HEK293 (cell line): ENCODE results near the gene SERGEF.

Source experiments
- CTCF ChIA-PET: fragments of 350-600 bp; formaldehyde crosslinking; extraction: SDS; loops from one replicate; lab custom pipeline; 2021; ENCODE audit warnings: antibody characterized with exemption; lab: Yijun Ruan, JAX
- POLR2A ChIA-PET: fragments of 300-600 bp; formaldehyde crosslinking; extraction: SDS; loops from one replicate; lab custom pipeline; 2020; ENCODE audit warnings: antibody characterized with exemption, inconsistent platforms; lab: Yijun Ruan, JAX
- H3K27ac ChIP-seq: fragments of 200-500 bp; sonication (Bioruptor generic); 2 replicates; pipeline ENCODE4 v1.5.1; 2014; ENCODE audit warnings: low read depth, low read length, control low read depth, inconsistent platforms; ENCODE audit errors: extremely low read depth
- H3K36me3 ChIP-seq, 2 experiments: fragments of 200-500 bp in 1 of 2; sonication (Bioruptor generic) in 1 of 2; 1 replicate in 1 of 2; 2 replicates in 1 of 2; pipeline ENCODE4 v1.5.1; 2014 to 2017; ENCODE audit warnings: inconsistent platforms in 2 of 2, low read length in 2 of 2; ENCODE audit not compliant: control insufficient read depth in 2 of 2, insufficient read depth in 1 of 2
- H3K4me1 ChIP-seq: fragments of 200-500 bp; sonication (Bioruptor generic); 2 replicates; pipeline ENCODE4 v1.5.1; 2014; ENCODE audit warnings: mild to moderate bottlenecking, low read length, inconsistent platforms; ENCODE audit not compliant: control insufficient read depth, insufficient read depth
- H3K4me3 ChIP-seq: 2 replicates; pipeline ENCODE4 v1.5.1; 2011; ENCODE audit warnings: low read depth, mild to moderate bottlenecking, control low read depth, low read length, moderate library complexity
- H3K9me3 ChIP-seq: fragments of 200-500 bp; sonication (Bioruptor generic); 2 replicates; pipeline ENCODE4 v1.5.1; 2014; ENCODE audit warnings: low read depth, low read length, inconsistent platforms; ENCODE audit not compliant: control insufficient read depth, insufficient read depth
- BCL11A ChIP-seq: fragments of 450-650 bp; formaldehyde crosslinking; IDR thresholded peaks from 2 replicates; pipeline ENCODE4 v1.5.1; 2016; ENCODE audit warnings: low read depth, missing biosample characterization, missing genetic modification characterization
- GLIS2 ChIP-seq: fragments of 450-650 bp; formaldehyde crosslinking; IDR thresholded peaks from 2 replicates; pipeline ENCODE4 v1.5.1; 2016; ENCODE audit warnings: missing biosample characterization, missing genetic modification characterization
- IKZF3 ChIP-seq: fragments of 450-650 bp; IDR thresholded peaks from 2 replicates; pipeline ENCODE4 v1.5.0; 2018; ENCODE audit warnings: missing biosample characterization, mild to moderate bottlenecking, missing genetic modification characterization, moderate library complexity
- SALL2 ChIP-seq: fragments of 450-650 bp; formaldehyde crosslinking; IDR thresholded peaks from 2 replicates; pipeline ENCODE4 v1.5.0; 2017; ENCODE audit warnings: missing biosample characterization, mild to moderate bottlenecking, missing genetic modification characterization, borderline replicate concordance
- WT1 ChIP-seq: fragments of 450-650 bp; formaldehyde crosslinking; IDR thresholded peaks from 2 replicates; pipeline ENCODE4 v1.5.1; 2016; ENCODE audit warnings: missing biosample characterization, missing genetic modification characterization
- YY1 ChIP-seq: fragments of 450-650 bp; formaldehyde crosslinking; IDR thresholded peaks from 2 replicates; pipeline ENCODE4 v1.5.1; 2018; ENCODE audit warnings: missing biosample characterization, missing genetic modification characterization
- ZBTB48 ChIP-seq: fragments of 450-650 bp; formaldehyde crosslinking; IDR thresholded peaks from 2 replicates; pipeline ENCODE4 v1.5.1; 2016; ENCODE audit warnings: missing biosample characterization, missing genetic modification characterization
- ZFP41 ChIP-seq: fragments of 450-650 bp; formaldehyde crosslinking; IDR thresholded peaks from 2 replicates; pipeline ENCODE4 v1.5.1; 2016; ENCODE audit warnings: missing biosample characterization, missing genetic modification characterization, borderline replicate concordance
- ZNF184 ChIP-seq: fragments of 450-650 bp; IDR thresholded peaks from 2 replicates; pipeline ENCODE4 v1.5.1; 2018; ENCODE audit warnings: missing biosample characterization, mild to moderate bottlenecking, missing genetic modification characterization
- ZNF239 ChIP-seq: fragments of 450-650 bp; formaldehyde crosslinking; IDR thresholded peaks from 2 replicates; pipeline ENCODE4 v1.5.1; 2016; ENCODE audit warnings: missing biosample characterization, missing genetic modification characterization
- ZNF350 ChIP-seq: fragments of 450-650 bp; formaldehyde crosslinking; IDR thresholded peaks from 2 replicates; pipeline ENCODE4 v1.5.0; 2017; ENCODE audit warnings: missing biosample characterization, mild to moderate bottlenecking, missing genetic modification characterization
- ZNF501 ChIP-seq: fragments of 450-650 bp; formaldehyde crosslinking; IDR thresholded peaks from 2 replicates; pipeline ENCODE4 v1.5.1; 2016; ENCODE audit warnings: missing biosample characterization, missing genetic modification characterization
- ZNF544 ChIP-seq: fragments of 450-650 bp; formaldehyde crosslinking; IDR thresholded peaks from 2 replicates; pipeline ENCODE4 v1.5.0; 2017; ENCODE audit warnings: missing biosample characterization, missing genetic modification characterization
- ZNF571 ChIP-seq: fragments of 450-650 bp; formaldehyde crosslinking; IDR thresholded peaks from 2 replicates; pipeline ENCODE4 v1.5.0; 2017; ENCODE audit warnings: missing biosample characterization, missing genetic modification characterization
- ZNF596 ChIP-seq: fragments of 450-650 bp; IDR thresholded peaks from 2 replicates; pipeline ENCODE4 v1.5.0; 2018; ENCODE audit warnings: missing biosample characterization, mild to moderate bottlenecking, missing genetic modification characterization, moderate library complexity
- ZNF658 ChIP-seq: fragments of 450-650 bp; formaldehyde crosslinking; IDR thresholded peaks from 2 replicates; pipeline ENCODE4; 2016; ENCODE audit warnings: missing biosample characterization, missing genetic modification characterization
- ZNF76 ChIP-seq: fragments of 450-650 bp; formaldehyde crosslinking; IDR thresholded peaks from 2 replicates; pipeline ENCODE4; 2016; ENCODE audit warnings: low read depth, missing biosample characterization, missing genetic modification characterization, borderline replicate concordance
- ZSCAN23 ChIP-seq: fragments of 450-650 bp; formaldehyde crosslinking; IDR thresholded peaks from 2 replicates; pipeline ENCODE4 v1.5.1; 2016; ENCODE audit warnings: missing biosample characterization, missing genetic modification characterization
- ZXDB ChIP-seq: fragments of 450-650 bp; formaldehyde crosslinking; IDR thresholded peaks from 2 replicates; pipeline ENCODE4 v1.5.1; 2016; ENCODE audit warnings: missing biosample characterization, missing genetic modification characterization
- TF ChIP-seq, protein P1 (sequence below): fragments of 450-650 bp; formaldehyde crosslinking; IDR thresholded peaks from 2 replicates; pipeline ENCODE4 v1.5.1; 2016; ENCODE audit warnings: missing biosample characterization, missing genetic modification characterization
- TF ChIP-seq, protein P2 (sequence below): fragments of 450-650 bp; formaldehyde crosslinking; IDR thresholded peaks from 2 replicates; pipeline ENCODE4 v1.5.1; 2016; ENCODE audit warnings: missing biosample characterization, missing genetic modification characterization
- TF ChIP-seq, protein P3 (sequence below): fragments of 450-650 bp; formaldehyde crosslinking; IDR thresholded peaks from 2 replicates; pipeline ENCODE4 v1.5.0; 2017; ENCODE audit warnings: missing biosample characterization, missing genetic modification characterization, borderline replicate concordance
- TF ChIP-seq, protein P4 (sequence below): fragments of 450-650 bp; formaldehyde crosslinking; IDR thresholded peaks from 2 replicates; pipeline ENCODE4 v1.5.1; 2016; ENCODE audit warnings: missing biosample characterization, missing genetic modification characterization
- TF ChIP-seq, protein P5 (sequence below): fragments of 450-650 bp; formaldehyde crosslinking; IDR thresholded peaks from 2 replicates; pipeline ENCODE4 v1.5.1; 2017; ENCODE audit warnings: missing biosample characterization, missing genetic modification characterization
- TF ChIP-seq, protein P6 (sequence below): fragments of 450-650 bp; formaldehyde crosslinking; IDR thresholded peaks from 2 replicates; pipeline ENCODE4 v1.5.1; 2016; ENCODE audit warnings: missing biosample characterization, missing genetic modification characterization
- TF ChIP-seq, protein P7 (sequence below): fragments of 450-650 bp; formaldehyde crosslinking; IDR thresholded peaks from 2 replicates; pipeline ENCODE4 v1.5.1; 2016; ENCODE audit warnings: missing biosample characterization, missing genetic modification characterization

Gene SERGEF

DNA sequence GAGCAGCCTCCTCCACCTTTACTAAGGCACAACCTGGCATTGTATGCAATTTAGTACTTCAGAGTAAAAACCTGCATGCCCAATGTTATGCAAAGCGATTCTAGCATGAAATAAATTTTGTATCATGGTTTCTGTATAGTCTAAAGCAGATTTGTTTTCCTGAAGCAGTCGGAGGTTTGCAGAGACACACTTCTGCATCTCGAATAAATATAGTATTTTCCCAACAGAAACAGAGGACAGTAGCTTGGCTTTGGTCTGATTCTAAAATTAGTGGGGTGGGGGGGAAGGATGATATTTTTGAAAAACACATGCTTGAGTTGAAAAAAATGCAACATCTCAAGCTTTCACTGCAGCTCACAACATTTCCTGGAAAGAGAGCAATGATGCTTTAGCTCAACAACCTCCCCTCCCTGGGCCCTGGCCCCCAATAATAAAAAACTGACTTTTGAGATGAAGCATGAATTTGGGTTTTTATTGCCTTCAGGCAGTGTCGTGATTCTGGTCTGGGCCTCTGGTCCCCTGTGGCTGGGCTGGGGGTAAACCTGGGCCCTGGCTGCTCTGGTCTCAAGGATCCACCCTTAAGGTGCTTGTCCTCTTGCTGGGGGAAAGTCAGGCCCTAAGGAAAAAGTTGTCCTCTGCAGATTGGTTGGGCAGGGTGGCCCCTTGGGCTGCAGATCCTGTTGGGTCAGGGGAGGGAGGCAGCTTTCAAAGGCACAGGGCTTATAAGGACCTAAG is 230.1 kb downstream of the SERGEF start:
- ChIA-PET POLR2A (no interaction called here), CTCF (interaction anchor here (1.3 kb wide), 1 partner anchor 196 kb away, joined by 4 read pairs; no protein-coding TSS in a partner anchor)
- H3K4me1 ChIP-seq: no peaks in the 10 kb centered on the region
- H3K9me3 ChIP-seq: no peaks in the 10 kb centered on the region
- H3K36me3 ChIP-seq: no peaks in the 10 kb centered on the region
- TF ChIP-seq ZNF184 (tag by site-specific recombination) (no peak), WT1 (no peak), IKZF3 (tag by site-specific recombination) (no peak), YY1 (no peak), BCL11A (tag by site-specific recombination) (no peak), SALL2 (tag by site-specific recombination) (no peak), ZNF501 (no peak), ZNF596 (no peak), ZBTB48 (tag by site-specific recombination) (no peak), ZNF544 (no peak), ZXDB (no peak), ZNF571 (tag by site-specific recombination) (no peak), ZNF239 (tag by site-specific recombination) (no peak)
- TF ChIP-seq, protein P1, sequence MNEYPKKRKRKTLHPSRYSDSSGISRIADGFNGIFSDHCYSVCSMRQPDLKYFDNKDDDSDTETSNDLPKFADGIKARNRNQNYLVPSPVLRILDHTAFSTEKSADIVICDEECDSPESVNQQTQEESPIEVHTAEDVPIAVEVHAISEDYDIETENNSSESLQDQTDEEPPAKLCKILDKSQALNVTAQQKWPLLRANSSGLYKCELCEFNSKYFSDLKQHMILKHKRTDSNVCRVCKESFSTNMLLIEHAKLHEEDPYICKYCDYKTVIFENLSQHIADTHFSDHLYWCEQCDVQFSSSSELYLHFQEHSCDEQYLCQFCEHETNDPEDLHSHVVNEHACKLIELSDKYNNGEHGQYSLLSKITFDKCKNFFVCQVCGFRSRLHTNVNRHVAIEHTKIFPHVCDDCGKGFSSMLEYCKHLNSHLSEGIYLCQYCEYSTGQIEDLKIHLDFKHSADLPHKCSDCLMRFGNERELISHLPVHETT: no peak
- TF ChIP-seq, protein P2, sequence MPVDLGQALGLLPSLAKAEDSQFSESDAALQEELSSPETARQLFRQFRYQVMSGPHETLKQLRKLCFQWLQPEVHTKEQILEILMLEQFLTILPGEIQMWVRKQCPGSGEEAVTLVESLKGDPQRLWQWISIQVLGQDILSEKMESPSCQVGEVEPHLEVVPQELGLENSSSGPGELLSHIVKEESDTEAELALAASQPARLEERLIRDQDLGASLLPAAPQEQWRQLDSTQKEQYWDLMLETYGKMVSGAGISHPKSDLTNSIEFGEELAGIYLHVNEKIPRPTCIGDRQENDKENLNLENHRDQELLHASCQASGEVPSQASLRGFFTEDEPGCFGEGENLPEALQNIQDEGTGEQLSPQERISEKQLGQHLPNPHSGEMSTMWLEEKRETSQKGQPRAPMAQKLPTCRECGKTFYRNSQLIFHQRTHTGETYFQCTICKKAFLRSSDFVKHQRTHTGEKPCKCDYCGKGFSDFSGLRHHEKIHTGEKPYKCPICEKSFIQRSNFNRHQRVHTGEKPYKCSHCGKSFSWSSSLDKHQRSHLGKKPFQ (tag by site-specific recombination): no peak
- TF ChIP-seq, protein P3, sequence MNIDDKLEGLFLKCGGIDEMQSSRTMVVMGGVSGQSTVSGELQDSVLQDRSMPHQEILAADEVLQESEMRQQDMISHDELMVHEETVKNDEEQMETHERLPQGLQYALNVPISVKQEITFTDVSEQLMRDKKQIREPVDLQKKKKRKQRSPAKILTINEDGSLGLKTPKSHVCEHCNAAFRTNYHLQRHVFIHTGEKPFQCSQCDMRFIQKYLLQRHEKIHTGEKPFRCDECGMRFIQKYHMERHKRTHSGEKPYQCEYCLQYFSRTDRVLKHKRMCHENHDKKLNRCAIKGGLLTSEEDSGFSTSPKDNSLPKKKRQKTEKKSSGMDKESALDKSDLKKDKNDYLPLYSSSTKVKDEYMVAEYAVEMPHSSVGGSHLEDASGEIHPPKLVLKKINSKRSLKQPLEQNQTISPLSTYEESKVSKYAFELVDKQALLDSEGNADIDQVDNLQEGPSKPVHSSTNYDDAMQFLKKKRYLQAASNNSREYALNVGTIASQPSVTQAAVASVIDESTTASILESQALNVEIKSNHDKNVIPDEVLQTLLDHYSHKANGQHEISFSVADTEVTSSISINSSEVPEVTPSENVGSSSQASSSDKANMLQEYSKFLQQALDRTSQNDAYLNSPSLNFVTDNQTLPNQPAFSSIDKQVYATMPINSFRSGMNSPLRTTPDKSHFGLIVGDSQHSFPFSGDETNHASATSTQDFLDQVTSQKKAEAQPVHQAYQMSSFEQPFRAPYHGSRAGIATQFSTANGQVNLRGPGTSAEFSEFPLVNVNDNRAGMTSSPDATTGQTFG (tag by site-specific recombination): no peak
- H3K4me3 ChIP-seq: no peak overlapping the region
- no peak overlapping the region for H3K27ac ChIP-seq

DNA sequence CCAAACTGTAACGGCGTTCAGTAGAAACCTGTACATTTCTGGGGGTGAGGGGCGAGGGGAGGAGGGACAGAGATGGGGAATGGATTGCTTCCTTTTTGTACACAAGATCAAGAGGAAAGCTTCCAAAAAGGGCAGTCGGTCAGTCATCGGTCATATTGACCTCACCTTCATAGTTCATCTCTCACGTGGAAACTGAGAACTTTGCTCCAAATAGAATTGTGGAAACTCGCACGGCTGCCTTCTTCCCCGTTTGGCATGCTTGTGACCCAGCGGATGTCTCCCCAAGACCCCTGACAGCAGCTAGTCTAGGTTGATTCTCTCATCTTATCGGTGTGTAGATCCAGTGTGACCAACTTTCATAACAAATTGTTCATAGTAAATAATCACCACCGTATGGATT is 230.7 kb downstream of the SERGEF start:
- Histone ChIP-seq H3K4me3 (no peak overlapping the region), H3K27ac (no peak overlapping the region), H3K9me3 (no peaks in the 10 kb centered on the region), H3K36me3 (no peaks in the 10 kb centered on the region), H3K4me1 (no peaks in the 10 kb centered on the region)
- ChIA-PET POLR2A (no interaction called here), CTCF (interaction anchor here (1.3 kb wide), 1 partner anchor 196 kb away, joined by 4 read pairs; no protein-coding TSS in a partner anchor)
- TF ChIP-seq, protein P4, sequence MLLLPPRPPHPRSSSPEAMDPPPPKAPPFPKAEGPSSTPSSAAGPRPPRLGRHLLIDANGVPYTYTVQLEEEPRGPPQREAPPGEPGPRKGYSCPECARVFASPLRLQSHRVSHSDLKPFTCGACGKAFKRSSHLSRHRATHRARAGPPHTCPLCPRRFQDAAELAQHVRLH (tag by site-specific recombination): no peak
- no peak for TF ChIP-seq ZNF658 (tag by site-specific recombination)
- no peak for TF ChIP-seq GLIS2 (tag by site-specific recombination)
- TF ChIP-seq, protein P5, sequence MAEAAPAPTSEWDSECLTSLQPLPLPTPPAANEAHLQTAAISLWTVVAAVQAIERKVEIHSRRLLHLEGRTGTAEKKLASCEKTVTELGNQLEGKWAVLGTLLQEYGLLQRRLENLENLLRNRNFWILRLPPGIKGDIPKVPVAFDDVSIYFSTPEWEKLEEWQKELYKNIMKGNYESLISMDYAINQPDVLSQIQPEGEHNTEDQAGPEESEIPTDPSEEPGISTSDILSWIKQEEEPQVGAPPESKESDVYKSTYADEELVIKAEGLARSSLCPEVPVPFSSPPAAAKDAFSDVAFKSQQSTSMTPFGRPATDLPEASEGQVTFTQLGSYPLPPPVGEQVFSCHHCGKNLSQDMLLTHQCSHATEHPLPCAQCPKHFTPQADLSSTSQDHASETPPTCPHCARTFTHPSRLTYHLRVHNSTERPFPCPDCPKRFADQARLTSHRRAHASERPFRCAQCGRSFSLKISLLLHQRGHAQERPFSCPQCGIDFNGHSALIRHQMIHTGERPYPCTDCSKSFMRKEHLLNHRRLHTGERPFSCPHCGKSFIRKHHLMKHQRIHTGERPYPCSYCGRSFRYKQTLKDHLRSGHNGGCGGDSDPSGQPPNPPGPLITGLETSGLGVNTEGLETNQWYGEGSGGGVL (tag by site-specific recombination): no peak
- TF ChIP-seq ZNF76 (tag by site-specific recombination): no peak
- no peak for TF ChIP-seq ZNF350 (tag by site-specific recombination)
- TF ChIP-seq, protein P6, sequence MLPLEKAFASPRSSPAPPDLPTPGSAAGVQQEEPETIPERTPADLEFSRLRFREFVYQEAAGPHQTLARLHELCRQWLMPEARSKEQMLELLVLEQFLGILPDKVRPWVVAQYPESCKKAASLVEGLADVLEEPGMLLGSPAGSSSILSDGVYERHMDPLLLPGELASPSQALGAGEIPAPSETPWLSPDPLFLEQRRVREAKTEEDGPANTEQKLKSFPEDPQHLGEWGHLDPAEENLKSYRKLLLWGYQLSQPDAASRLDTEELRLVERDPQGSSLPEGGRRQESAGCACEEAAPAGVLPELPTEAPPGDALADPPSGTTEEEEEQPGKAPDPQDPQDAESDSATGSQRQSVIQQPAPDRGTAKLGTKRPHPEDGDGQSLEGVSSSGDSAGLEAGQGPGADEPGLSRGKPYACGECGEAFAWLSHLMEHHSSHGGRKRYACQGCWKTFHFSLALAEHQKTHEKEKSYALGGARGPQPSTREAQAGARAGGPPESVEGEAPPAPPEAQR (tag by site-specific recombination): no peak
- no peak for TF ChIP-seq ZNF501
- no peak for TF ChIP-seq ZSCAN23
- TF ChIP-seq, protein P7, sequence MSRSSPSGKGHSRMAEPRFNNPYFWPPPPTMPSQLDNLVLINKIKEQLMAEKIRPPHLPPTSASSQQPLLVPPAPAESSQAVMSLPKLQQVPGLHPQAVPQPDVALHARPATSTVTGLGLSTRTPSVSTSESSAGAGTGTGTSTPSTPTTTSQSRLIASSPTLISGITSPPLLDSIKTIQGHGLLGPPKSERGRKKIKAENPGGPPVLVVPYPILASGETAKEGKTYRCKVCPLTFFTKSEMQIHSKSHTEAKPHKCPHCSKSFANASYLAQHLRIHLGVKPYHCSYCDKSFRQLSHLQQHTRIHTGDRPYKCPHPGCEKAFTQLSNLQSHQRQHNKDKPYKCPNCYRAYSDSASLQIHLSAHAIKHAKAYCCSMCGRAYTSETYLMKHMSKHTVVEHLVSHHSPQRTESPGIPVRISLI (tag by site-specific recombination): no peak
- TF ChIP-seq ZFP41: no peak
